GM21737 (cell line): ENCODE measurements around the gene H2BW2.
A peak's percentile ranks its signal among the peaks of the same experiment; 100 is the strongest.
"Not testable (repeated sequence)": the region's sequence is repeated elsewhere in the genome, so short reads cannot be mapped to it uniquely, and the experiment has no call there.

Experiments used
- ATAC-seq: cut with Tn5 transposase; IDR thresholded peaks from one replicate; pipeline ENCODE4 v1.9.1; 2021; ENCODE audit warnings: mild to moderate bottlenecking, moderate library complexity; ENCODE audit not compliant: unreplicated experiment

Gene H2BW2

DNA sequence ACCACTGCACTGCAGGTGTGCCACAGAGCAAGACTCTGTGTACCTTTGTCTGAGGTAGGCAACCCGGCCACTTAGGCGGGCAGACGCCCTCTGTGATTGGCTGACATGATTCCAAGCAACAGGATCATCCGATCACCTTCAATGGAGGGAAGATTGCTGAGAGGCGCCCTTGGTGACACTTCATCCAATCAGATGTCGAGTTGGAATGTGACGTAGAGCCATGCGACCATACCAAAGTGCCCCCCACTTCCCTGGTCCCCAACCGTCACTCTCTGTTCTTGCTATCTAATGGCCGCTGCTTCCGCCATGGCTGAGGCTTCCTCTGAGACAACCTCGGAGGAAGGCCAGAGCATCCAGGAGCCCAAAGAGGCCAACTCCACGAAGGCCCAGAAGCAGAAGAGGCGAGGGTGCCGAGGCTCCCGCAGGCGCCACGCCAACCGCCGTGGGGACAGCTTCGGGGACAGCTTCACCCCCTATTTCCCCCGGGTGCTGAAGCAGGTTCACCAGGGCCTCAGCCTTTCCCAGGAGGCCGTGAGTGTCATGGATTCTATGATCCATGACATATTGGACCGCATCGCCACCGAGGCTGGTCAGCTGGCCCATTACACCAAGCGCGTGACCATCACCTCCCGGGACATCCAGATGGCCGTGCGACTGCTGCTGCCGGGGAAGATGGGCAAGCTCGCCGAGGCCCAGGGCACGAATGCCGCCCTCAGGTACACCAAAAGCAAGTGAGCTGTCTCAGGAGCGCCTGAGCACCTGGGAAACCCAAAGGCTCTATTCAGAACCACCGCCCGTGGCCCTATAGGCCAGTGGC is at the start of gene H2BW2:
Gene H2BW2, plus strand, starts transcription at position 268 of the 817 bp plus-strand sequence. Its CDS starts 39 bp downstream, at position 307.
- no peak for ATAC-seq

DNA sequence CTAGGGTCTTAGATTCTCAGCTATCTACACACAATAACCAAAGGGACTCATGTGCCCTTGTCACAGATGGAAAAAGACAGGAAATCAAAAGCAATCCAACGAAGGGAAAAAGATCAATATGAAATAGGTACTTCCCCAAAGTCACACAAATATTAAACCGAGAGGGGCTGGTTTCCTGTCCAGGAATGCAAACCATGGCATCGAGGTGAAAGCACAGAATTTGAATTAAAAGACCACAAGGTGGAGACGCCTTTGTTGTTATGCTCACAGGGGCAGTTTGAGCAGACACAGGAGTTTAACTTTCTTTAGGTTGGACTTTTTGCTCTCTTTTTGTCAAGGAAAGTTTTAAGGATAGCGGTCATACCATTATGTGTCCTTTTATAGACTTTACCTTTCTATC is 40.5 kb upstream of the H2BW2 start:
- ATAC-seq = peak; percentile 94

- ATAC-seq = no peak
These were observed 30.9 kb upstream of the H2BW2 start for GRCh38 chrX:104008831-104009230.

DNA sequence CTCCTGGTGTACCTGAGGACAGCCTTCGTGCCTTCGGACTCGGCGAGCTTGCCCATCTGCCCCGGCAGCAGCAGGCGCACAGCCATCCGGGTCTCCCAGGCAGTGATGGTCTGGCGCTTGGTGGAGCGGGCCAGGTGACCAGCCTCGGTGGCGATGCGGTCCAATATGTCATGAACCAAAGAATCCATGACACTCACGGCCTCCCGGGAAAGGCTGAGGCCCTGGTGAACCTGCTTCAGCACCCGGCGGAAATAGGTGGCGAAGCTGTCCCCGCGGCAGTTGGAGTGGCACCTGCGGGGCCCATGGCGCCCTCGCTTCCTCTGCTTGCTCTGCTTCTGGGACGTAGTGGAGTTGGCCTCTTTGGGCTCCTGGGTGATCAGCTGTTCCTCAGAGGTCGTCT is 26.6 kb upstream of the H2BW2 start:
- ATAC-seq = no peak

GRCh38 chrX:104013606-104014005 is 26.1 kb upstream of the H2BW2 start, which contains the start of gene H2BW1:
H2BW1 (minus strand) TSS chrX:104013708; CDS start chrX:104013576, 132 bp downstream.
- ATAC-seq = no peak

DNA sequence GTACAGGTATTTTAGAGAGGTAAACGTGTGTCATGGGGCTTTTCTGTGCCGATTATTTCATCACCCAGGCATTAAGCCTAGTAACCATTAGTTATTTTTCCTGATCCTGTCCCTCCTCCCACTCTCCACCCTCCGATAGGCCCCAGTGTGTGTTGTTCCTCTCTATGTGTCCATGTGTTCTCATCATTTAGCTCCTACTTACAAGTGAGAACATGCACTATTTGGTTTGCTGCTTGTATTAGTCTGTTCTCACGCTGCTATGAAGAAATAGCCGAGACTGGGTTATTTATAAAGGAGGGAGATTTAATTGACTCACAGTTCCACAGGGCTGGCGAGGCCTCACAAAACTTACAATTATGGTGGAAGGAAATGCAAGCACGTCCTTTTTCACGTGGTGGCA is 24.2 kb upstream of the H2BW2 start:
- ATAC-seq = not testable (repeated sequence)

DNA sequence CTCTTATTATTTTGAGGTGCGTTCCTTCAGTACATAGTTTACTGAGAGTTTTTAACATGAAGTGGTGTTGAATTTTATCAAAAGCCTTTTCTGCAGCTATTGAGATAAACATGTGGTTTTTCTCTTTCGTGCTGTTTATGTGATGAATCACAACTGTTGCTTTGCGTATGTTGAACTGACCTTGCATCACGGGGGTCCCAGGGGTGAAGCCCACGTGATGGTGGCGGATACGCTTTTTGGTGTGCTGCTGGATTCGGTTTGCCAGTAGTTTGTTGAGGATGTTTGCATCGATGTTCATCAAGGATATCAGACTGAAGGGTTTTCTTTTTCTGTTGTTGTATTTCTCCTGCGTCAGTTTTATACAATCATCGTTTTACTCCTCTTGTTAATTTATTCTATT is 21.6 kb upstream of the H2BW2 start:
- no peak for ATAC-seq

GRCh38 chrX:104041003-104041402 is 1.2 kb downstream of the H2BW2 start:
- ATAC-seq = no peak

DNA sequence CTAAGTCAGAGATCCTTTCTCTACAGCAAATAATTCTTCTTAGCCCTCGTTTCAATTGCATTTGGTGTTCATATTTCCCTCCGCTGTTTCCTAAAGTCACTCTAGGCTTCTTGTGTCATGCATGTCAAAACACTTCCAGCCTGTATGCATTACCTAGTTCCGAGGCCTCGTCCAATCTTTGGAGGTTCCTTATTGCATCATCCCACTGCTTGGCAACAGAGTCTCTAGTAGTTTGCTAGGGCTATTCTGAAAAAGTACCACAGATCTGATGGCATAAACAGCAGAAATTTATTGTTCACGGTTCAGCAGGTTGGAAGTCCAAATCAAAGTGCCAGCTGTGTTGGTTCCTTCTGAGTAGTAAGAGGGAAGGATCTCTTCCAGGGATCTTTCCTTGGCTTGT is 5.9 kb downstream of the H2BW2 start:
- ATAC-seq = no peak

GRCh38 chrX:104047171-104047570 is 7.4 kb downstream of the H2BW2 start:
- no peak for ATAC-seq

DNA sequence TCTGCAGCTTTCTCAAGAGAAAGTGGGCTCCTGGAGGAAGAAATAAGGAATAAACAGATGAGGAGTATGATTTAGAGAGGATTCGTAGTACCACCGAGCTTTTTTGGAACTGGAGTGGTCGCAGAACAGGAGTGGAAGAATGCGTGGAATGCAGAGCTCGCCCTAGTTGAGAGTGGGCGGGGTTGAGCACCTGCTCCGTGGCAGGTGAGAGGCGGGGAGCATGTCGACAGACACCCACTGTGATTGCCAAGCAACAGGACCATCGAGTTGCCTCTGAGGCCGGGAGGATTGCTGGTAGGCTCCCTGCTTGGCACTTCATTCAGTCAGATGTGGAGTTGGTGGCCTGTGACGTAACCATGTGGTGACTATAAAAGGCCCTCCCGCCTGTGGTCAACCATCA is 15.2 kb downstream of the H2BW2 start:
- not testable (repeated sequence) for ATAC-seq

- ATAC-seq = not testable (repeated sequence)
These were observed 22.9 kb downstream of the H2BW2 start for GRCh38 chrX:104062636-104063035.

- ATAC-seq = peak; percentile 98
These were observed 36.2 kb downstream of the H2BW2 start, which contains the start of gene TMSB15C for GRCh38 chrX:104075778-104076445. TMSB15C (minus strand) TSS chrX:104076236.

GRCh38 chrX:104077854-104078253 is 38.1 kb downstream of the H2BW2 start:
- ATAC-seq = not testable (repeated sequence)

DNA sequence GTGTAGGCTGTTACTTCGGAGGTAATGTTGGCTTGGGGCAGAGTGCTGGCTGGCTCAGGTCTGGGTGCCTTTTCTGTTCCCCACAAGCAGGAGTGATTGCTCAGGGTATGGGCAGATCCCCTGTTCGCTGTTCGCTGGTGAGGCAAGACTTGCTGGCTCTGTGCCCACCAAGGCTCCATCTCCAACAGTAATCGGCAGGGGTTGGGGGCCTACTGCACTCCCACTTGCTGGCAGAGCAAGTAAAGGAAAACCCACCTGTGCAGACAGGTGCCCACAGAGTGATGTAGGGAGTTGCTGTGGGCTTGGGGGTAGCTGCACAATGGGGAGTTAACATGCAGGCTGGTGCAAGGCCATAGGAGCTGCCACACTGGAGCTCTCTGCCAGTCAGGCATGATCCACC is 44.3 kb downstream of the H2BW2 start:
- ATAC-seq = no peak

- no peak for ATAC-seq
These were observed 45.0 kb downstream of the H2BW2 start for GRCh38 chrX:104084534-104085277.

- no peak for ATAC-seq
These were observed 45.7 kb downstream of the H2BW2 start for GRCh38 chrX:104085477-104085876.

DNA sequence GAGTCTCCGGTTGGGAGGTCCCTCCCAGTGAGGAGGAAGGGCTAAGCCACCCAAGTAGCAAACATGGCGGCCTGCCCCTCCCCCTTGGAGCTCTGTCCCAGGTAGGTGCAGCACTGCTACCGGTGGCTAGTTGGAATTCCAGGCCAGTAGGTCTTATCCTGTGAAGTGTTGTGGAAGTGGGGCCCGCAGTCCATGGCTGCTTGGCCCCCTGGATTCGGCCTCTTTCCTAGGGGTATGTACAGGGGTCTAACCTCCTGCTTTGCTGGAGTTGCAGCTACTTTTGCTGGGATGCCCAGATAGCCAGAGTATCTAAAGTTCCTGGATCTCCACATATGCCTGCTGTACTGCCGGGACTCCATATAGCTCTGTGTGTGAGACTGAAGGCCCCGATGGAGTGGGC is 46.2 kb downstream of the H2BW2 start:
- no peak for ATAC-seq
